ENCODE measurements around the gene TARDBP.
"Not testable (repeated sequence)": the region's sequence is repeated elsewhere in the genome, so short reads cannot be mapped to it uniquely, and the experiment has no call there.

The TARDBP gene

DNA sequence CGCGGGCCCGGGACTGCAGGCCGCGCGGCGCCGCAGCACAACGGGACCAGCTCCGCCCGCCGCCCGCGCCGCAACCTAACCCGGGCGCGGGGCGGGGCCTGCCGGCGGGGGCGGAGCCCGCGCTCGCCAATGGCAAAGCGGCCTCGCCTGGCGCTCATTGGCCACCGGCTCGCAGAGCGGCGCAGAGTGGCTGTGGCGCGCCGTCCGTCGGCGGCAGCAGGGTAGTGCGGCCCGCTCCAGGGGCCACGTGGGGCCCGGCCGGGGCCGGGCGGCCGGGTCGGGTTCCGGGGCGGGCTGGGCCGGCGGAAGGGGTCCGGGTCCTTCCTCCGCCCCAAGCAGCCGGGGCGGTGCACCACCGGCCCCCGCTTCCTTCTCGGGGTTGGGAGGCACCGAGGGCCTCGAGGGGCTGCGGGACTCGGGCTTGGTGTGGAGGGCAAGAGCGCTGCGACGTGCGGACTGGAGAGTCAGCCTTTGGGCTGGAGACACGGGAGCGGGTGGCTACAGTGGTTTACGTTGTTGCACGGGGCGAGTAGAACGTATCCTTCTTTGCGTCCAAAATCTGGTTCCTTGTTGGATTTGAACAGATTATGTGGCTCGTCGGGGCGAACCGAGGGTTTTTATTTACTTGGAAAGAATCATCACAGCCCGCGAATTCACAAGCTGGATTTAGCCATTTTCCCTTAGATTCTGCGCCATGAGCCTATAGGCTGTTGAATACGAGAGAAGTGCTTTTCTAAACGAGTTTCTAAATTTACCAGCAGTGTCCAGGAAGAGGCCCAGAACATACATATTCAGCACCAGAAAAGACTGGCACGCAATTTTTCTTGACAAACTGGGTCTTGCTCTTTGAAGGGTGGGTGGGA lies 47.7 kb downstream of the TARDBP start, which contains the start of gene SRM:
TSS of gene SRM (minus strand) at position 51 of the 863 bp plus-strand sequence. CDS start 75 bp downstream, outside the sequence.
- peak; percentile 89 for DNase-seq (ENCODE audit: low spot score)

GRCh38 chr1:11061652-11062365 lies 49.4 kb downstream of the TARDBP start:
- no peak for DNase-seq (ENCODE audit: low spot score)

GRCh38 chr1:11062965-11063401 lies 50.5 kb downstream of the TARDBP start:
- DNase-seq (ENCODE audit: low spot score): peak; percentile 38

GRCh38 chr1:11063937-11064537 lies 51.6 kb downstream of the TARDBP start:
- DNase-seq (ENCODE audit: low spot score): peak; percentile 38

- DNase-seq (ENCODE audit: low spot score): no peak
Observed at GRCh38 chr1:11064942-11065341, 52.5 kb downstream of the TARDBP start.

DNA sequence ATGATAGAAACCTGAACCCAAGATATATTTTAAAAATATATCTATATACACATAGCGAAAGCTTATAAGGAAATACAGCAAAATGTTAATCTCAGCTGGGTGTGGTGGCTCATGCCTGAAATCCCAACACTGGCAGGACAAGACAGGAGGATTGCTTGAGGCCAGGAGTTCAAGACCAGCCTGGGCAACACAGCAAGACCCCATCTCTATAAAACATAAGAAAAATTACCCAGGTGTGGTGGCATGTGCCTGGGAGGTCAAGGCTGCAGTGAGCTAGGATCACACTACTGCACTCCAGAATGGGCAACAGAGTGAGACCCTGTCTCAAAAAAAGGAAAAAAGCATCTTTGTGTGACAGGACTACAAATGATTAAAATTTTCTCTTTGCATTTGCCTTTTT lies 53.3 kb downstream of the TARDBP start:
- DNase-seq (ENCODE audit: low spot score): no peak

GRCh38 chr1:11067716-11068599 lies 55.5 kb downstream of the TARDBP start:
- no peak for DNase-seq (ENCODE audit: low spot score)

GRCh38 chr1:11068600-11069473 lies 56.4 kb downstream of the TARDBP start:
- DNase-seq (ENCODE audit: low spot score): no peak

DNA sequence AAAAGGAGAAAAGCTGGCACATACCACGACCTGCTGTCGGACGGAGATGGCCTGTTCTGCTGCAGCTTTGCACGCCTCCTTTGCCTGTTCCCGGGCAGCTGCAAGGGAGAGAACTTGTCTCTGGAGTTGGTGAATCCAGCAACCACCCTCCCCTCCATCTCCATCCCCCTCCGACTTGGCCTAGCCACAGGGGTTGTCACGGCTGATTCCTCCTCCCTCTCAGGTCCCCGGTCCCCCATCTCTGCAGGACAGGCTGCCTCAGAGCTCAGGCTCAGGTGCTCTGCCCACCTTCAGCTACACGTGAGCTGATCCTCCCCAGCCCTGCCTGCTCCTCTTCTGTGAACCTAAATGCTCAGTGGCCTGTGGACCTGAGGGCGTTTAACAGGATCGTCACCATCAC lies 58.4 kb downstream of the TARDBP start:
- no peak for DNase-seq (ENCODE audit: low spot score)

- DNase-seq (ENCODE audit: low spot score): no peak
Observed at GRCh38 chr1:11071463-11072215, 59.2 kb downstream of the TARDBP start.

- DNase-seq (ENCODE audit: low spot score): no peak
Observed at GRCh38 chr1:11072216-11072917, 59.9 kb downstream of the TARDBP start.

- DNase-seq (ENCODE audit: low spot score): not testable (repeated sequence)
Observed at GRCh38 chr1:11073398-11073797, 60.9 kb downstream of the TARDBP start.

All from SW480 (cell line).